SJCRH30 (cell line): ENCODE data around the gene NPBWR2. TPM values are rescaled to one million over a fixed set of nuclear protein-coding genes. Genes with fewer than 3 reads are reported as not detected.

ENCODE experiments used
- DNase-seq, 2 experiments: peaks; one replicate each; pipeline ENCODE4 v3.0.0-alpha.2; 2015 to 2020
- H3K27ac ChIP-seq: fragments of 250-450 bp; sonication (Bioruptor Pico); 2 replicates; pipeline ENCODE4 v1.5.1; 2020; ENCODE audit warnings: mild to moderate bottlenecking, moderate library complexity
- H3K27me3 ChIP-seq: fragments of 250-450 bp; sonication (Bioruptor Pico); 2 replicates; pipeline ENCODE4 v1.5.1; 2020; ENCODE audit warnings: mild to moderate bottlenecking, moderate library complexity
- H3K36me3 ChIP-seq: fragments of 250-450 bp; sonication (Bioruptor Pico); 2 replicates; pipeline ENCODE4 v1.5.1; 2020; ENCODE audit warnings: mild to moderate bottlenecking, moderate library complexity
- H3K4me1 ChIP-seq: fragments of 250-450 bp; sonication (Bioruptor Pico); 2 replicates; pipeline ENCODE4 v1.5.1; 2020; ENCODE audit warnings: mild to moderate bottlenecking, moderate library complexity
- H3K4me3 ChIP-seq: fragments of 250-450 bp; sonication (Bioruptor Pico); 2 replicates; pipeline ENCODE4 v1.5.1; 2020; ENCODE audit warnings: mild to moderate bottlenecking, moderate library complexity
- H3K9me3 ChIP-seq: fragments of 250-450 bp; sonication (Bioruptor Pico); replicated peaks from 2 replicates; pipeline ENCODE4 v1.5.1; 2020; ENCODE audit warnings: mild to moderate bottlenecking, moderate library complexity
- total RNA-seq: library from RNA; depleted of rRNA; stranded (reverse); fragments of >200 nt; shearing (Covaris generic); gene quantifications from 2 replicates; pipeline ENCODE4 v1.2.3, GENCODE V29; 2014

The NPBWR2 gene
- total RNA-seq, 1 experiment from 2014 or later: not detected

- peaks cover 35% of the 10 kb centered on the region for H3K27me3 ChIP-seq
- H3K4me1 ChIP-seq: peaks cover 21% of the 10 kb centered on the region
- no peak overlapping the region for H3K27ac ChIP-seq
- no peak for DNase-seq
- no peaks in the 10 kb centered on the region for H3K36me3 ChIP-seq
- 0 out of 2 replicates have a peak, but pooled peaks cover 4% of the 10 kb centered on the region for H3K9me3 ChIP-seq
- H3K4me3 ChIP-seq: no peak overlapping the region
Measured at GRCh38 chr20:64081624-64081964, 25.8 kb downstream of the NPBWR2 start.

- no peaks in the 10 kb centered on the region for H3K9me3 ChIP-seq
- no peak for DNase-seq
- peaks cover 21% of the 10 kb centered on the region for H3K4me1 ChIP-seq
- no peaks in the 10 kb centered on the region for H3K36me3 ChIP-seq
- no peak overlapping the region for H3K4me3 ChIP-seq
- H3K27me3 ChIP-seq: peaks cover 29% of the 10 kb centered on the region
- H3K27ac ChIP-seq: no peak overlapping the region
Measured at GRCh38 chr20:64080813-64081623, 26.3 kb downstream of the NPBWR2 start.

- H3K27me3 ChIP-seq: peaks cover 23% of the 10 kb centered on the region
- no peak for DNase-seq
- H3K4me1 ChIP-seq: peaks cover 21% of the 10 kb centered on the region
- no peaks in the 10 kb centered on the region for H3K9me3 ChIP-seq
- peak within 1 kb of the TSS; percentile 4; the same call in 1 of the 2 replicates for H3K27ac ChIP-seq
- peak within 1 kb of the TSS; percentile 73 for H3K4me3 ChIP-seq
- H3K36me3 ChIP-seq: no peaks in the 10 kb centered on the region
Measured at GRCh38 chr20:64080013-64080812, 27.2 kb downstream of the NPBWR2 start, which contains the start of gene OPRL1. TSS of gene OPRL1 (plus strand) at chr20:64080082. CDS start at chr20:64092721, 12,639 bp downstream.

- Histone ChIP-seq H3K36me3 (no peaks in the 10 kb centered on the region), H3K9me3 (no peaks in the 10 kb centered on the region), H3K27me3 (peaks cover 15% of the 10 kb centered on the region), H3K4me3 (peak within 1 kb of the TSS; percentile 73), H3K27ac (peak within 1 kb of the TSS; percentile 4; the same call in 1 of the 2 replicates), H3K4me1 (peaks cover 21% of the 10 kb centered on the region)
- DNase-seq: peak; percentile 76 to 86
Measured at GRCh38 chr20:64079273-64080012, 27.9 kb downstream of the NPBWR2 start, which contains the start of gene RGS19. TSS of gene RGS19 (minus strand) at chr20:64079518. CDS start at chr20:64076886, 2,632 bp downstream.

GRCh38 chr20:64078934-64079272 is 28.5 kb downstream of the NPBWR2 start:
- Histone ChIP-seq H3K4me1 (peaks cover 21% of the 10 kb centered on the region), H3K27ac (no peak overlapping the region), H3K9me3 (no peaks in the 10 kb centered on the region), H3K27me3 (peaks cover 13% of the 10 kb centered on the region), H3K36me3 (no peaks in the 10 kb centered on the region), H3K4me3 (peak overlapping the region; percentile 73)
- no peak for DNase-seq

GRCh38 chr20:64077876-64078551 is 29.4 kb downstream of the NPBWR2 start:
- DNase-seq: peak; percentile 61 to 76
- H3K9me3 ChIP-seq: no peaks in the 10 kb centered on the region
- H3K36me3 ChIP-seq: no peaks in the 10 kb centered on the region
- peaks cover 20% of the 10 kb centered on the region for H3K4me1 ChIP-seq
- no peak overlapping the region for H3K4me3 ChIP-seq
- peaks cover 9% of the 10 kb centered on the region for H3K27me3 ChIP-seq
- H3K27ac ChIP-seq: no peak overlapping the region

GRCh38 chr20:64077541-64077875 is 29.9 kb downstream of the NPBWR2 start:
- Histone ChIP-seq H3K4me3 (no peak overlapping the region), H3K36me3 (no peaks in the 10 kb centered on the region)

GRCh38 chr20:64077094-64077493 is 30.3 kb downstream of the NPBWR2 start:
- Histone ChIP-seq H3K9me3 (no peaks in the 10 kb centered on the region), H3K36me3 (no peaks in the 10 kb centered on the region), H3K4me1 (peaks cover 14% of the 10 kb centered on the region), H3K4me3 (no peak overlapping the region), H3K27me3 (peaks cover 6% of the 10 kb centered on the region), H3K27ac (no peak overlapping the region)
- DNase-seq: no peak

More at GRCh38 chr20:64077541-64077875, 29.9 kb downstream of the NPBWR2 start:
- Histone ChIP-seq H3K27me3 (peaks cover 6% of the 10 kb centered on the region), H3K4me1 (peaks cover 17% of the 10 kb centered on the region), H3K27ac (no peak overlapping the region), H3K9me3 (no peaks in the 10 kb centered on the region)
- DNase-seq: no peak

GRCh38 chr20:64076061-64076997 is 31.0 kb downstream of the NPBWR2 start:
- no peaks in the 10 kb centered on the region for H3K36me3 ChIP-seq
- H3K4me3 ChIP-seq: no peak overlapping the region
- H3K4me1 ChIP-seq: peaks cover 14% of the 10 kb centered on the region
- no peak overlapping the region for H3K27ac ChIP-seq
- DNase-seq: no peak
- no peaks in the 10 kb centered on the region for H3K9me3 ChIP-seq
- peaks cover 6% of the 10 kb centered on the region for H3K27me3 ChIP-seq

GRCh38 chr20:64075556-64075955 is 31.8 kb downstream of the NPBWR2 start:
- DNase-seq: no peak
- Histone ChIP-seq H3K36me3 (no peaks in the 10 kb centered on the region), H3K4me1 (peaks cover 14% of the 10 kb centered on the region), H3K27ac (no peak overlapping the region), H3K27me3 (peaks cover 5% of the 10 kb centered on the region), H3K9me3 (no peaks in the 10 kb centered on the region), H3K4me3 (no peak overlapping the region)

- Histone ChIP-seq H3K36me3 (no peaks in the 10 kb centered on the region), H3K4me1 (peaks cover 15% of the 10 kb centered on the region), H3K4me3 (no peak overlapping the region), H3K27ac (no peak overlapping the region), H3K9me3 (no peaks in the 10 kb centered on the region), H3K27me3 (no peaks in the 10 kb centered on the region)
- DNase-seq: no peak
Measured at GRCh38 chr20:64074963-64075362, 32.4 kb downstream of the NPBWR2 start.

- Histone ChIP-seq H3K4me3 (no peak overlapping the region), H3K36me3 (no peaks in the 10 kb centered on the region), H3K27ac (no peak overlapping the region), H3K27me3 (no peaks in the 10 kb centered on the region), H3K4me1 (peaks cover 22% of the 10 kb centered on the region), H3K9me3 (no peaks in the 10 kb centered on the region)
- DNase-seq: no peak
Measured at GRCh38 chr20:64074184-64074789, 33.1 kb downstream of the NPBWR2 start.
